ENCODE data around the gene SLC9A3.

SLC9A3 gene

DNA sequence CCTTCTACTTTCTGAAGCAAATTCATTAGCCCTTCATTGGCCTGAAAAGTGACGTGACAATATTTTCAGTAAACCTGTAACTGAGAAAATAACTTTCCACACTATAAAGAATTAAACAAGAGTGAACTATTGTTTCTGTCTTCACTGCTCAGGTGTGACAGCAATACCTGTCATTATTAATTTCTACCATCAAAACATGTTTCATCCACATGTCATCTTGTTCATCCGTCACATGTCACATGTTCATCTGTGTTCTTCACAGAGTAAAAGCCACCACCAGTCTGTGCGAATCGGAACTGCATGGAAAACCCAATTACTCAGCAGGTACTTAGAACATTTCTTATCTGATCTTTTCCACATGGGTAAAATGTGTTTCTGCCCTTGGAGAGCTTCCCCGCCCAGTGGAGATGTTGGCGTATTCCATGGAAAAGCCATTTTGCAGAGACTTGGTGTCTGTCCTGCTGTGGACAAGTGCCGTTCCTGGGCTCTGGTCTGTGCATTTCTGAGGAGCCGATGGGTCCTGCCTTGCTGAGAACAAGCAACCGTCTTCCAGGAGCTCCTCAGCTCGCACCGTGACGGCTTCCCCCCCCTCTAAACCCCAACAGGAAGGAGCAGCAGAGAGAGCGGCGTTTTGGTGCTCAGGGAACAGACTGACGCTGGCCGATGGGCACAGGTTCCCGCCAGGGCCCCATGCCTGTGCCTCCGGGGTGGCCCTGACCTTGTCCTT, 91.9 kb downstream of the SLC9A3 start:
- no peak overlapping the region for H3K4me3 ChIP-seq (ENCODE audit: low read depth in 1 of 2, low read length in 2 of 2)
- DNase-seq = no peak
- H4K20me1 ChIP-seq (ENCODE audit: insufficient read depth, low read length) = no peaks in the 10 kb centered on the region
- H3K9me3 ChIP-seq (ENCODE audit: insufficient read depth, low read length, severe bottlenecking) = no peaks in the 10 kb centered on the region
- no peak overlapping the region for H3K9ac ChIP-seq (ENCODE audit: low read depth, low read length)
- no peaks in the 10 kb centered on the region for H3K27me3 ChIP-seq (ENCODE audit: insufficient read depth, low read length, poor library complexity)
- no peak for ATAC-seq (ENCODE audit: insufficient read depth, low read depth)
- no peak overlapping the region for H2AFZ ChIP-seq (ENCODE audit: low read depth, low read length)
- H3K4me1 ChIP-seq (ENCODE audit: insufficient read depth, low read length) = no peaks in the 10 kb centered on the region
- no peaks in the 10 kb centered on the region for H3K79me2 ChIP-seq (ENCODE audit: insufficient read depth, low read length)
- H3K27ac ChIP-seq (ENCODE audit: low read length) = no peak overlapping the region
- no peaks in the 10 kb centered on the region for H3K36me3 ChIP-seq (ENCODE audit: insufficient read depth, low read length)
- no peak for TF ChIP-seq EZH2 (IDR thresholded peaks at IDR 0.05; ENCODE audit: borderline replicate concordance, low read depth, low read length, severe bottlenecking)
- TF ChIP-seq, protein P1, sequence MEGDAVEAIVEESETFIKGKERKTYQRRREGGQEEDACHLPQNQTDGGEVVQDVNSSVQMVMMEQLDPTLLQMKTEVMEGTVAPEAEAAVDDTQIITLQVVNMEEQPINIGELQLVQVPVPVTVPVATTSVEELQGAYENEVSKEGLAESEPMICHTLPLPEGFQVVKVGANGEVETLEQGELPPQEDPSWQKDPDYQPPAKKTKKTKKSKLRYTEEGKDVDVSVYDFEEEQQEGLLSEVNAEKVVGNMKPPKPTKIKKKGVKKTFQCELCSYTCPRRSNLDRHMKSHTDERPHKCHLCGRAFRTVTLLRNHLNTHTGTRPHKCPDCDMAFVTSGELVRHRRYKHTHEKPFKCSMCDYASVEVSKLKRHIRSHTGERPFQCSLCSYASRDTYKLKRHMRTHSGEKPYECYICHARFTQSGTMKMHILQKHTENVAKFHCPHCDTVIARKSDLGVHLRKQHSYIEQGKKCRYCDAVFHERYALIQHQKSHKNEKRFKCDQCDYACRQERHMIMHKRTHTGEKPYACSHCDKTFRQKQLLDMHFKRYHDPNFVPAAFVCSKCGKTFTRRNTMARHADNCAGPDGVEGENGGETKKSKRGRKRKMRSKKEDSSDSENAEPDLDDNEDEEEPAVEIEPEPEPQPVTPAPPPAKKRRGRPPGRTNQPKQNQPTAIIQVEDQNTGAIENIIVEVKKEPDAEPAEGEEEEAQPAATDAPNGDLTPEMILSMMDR (IDR thresholded peaks at IDR 0.05; ENCODE audit: borderline replicate concordance, extremely low read depth, low read length, poor library complexity, severe bottlenecking) = no peak
- H3K4me2 ChIP-seq (ENCODE audit: insufficient read depth, low read length) = no peak overlapping the region

DNA sequence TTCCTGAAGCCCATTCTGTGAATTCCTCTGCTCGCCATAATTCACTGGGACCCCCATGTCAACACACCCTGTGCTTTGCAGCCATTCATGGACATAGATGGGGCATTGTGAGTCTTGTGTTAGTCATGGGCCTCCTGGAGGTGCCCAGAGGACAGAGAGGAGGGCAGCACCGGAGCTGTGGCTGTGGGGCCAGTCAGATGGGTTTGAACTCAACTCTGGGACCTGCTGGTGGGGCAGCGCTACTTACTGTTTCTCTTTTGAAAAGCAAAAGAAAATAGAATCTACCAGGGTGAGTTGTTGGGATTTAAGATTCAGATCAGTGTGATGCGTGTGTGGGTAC, 92.6 kb downstream of the SLC9A3 start:
- Histone ChIP-seq H3K79me2 (ENCODE audit: insufficient read depth, low read length) (no peaks in the 10 kb centered on the region), H3K27ac (ENCODE audit: low read length) (no peak overlapping the region), H3K27me3 (ENCODE audit: insufficient read depth, low read length, poor library complexity) (no peaks in the 10 kb centered on the region), H2AFZ (ENCODE audit: low read depth, low read length) (no peak overlapping the region), H4K20me1 (ENCODE audit: insufficient read depth, low read length) (no peaks in the 10 kb centered on the region), H3K36me3 (ENCODE audit: insufficient read depth, low read length) (no peaks in the 10 kb centered on the region), H3K4me2 (ENCODE audit: insufficient read depth, low read length) (no peak overlapping the region), H3K9me3 (ENCODE audit: insufficient read depth, low read length, severe bottlenecking) (no peaks in the 10 kb centered on the region), H3K9ac (ENCODE audit: low read depth, low read length) (no peak overlapping the region), H3K4me3 (ENCODE audit: low read depth in 1 of 2, low read length in 2 of 2) (no peak overlapping the region), H3K4me1 (ENCODE audit: insufficient read depth, low read length) (no peaks in the 10 kb centered on the region)
- no peak for ATAC-seq (ENCODE audit: insufficient read depth, low read depth)
- TF ChIP-seq, protein P1 (IDR thresholded peaks at IDR 0.05; ENCODE audit: borderline replicate concordance, extremely low read depth, low read length, poor library complexity, severe bottlenecking) = no peak
- no peak for TF ChIP-seq EZH2 (IDR thresholded peaks at IDR 0.05; ENCODE audit: borderline replicate concordance, low read depth, low read length, severe bottlenecking)
- DNase-seq = no peak

DNA sequence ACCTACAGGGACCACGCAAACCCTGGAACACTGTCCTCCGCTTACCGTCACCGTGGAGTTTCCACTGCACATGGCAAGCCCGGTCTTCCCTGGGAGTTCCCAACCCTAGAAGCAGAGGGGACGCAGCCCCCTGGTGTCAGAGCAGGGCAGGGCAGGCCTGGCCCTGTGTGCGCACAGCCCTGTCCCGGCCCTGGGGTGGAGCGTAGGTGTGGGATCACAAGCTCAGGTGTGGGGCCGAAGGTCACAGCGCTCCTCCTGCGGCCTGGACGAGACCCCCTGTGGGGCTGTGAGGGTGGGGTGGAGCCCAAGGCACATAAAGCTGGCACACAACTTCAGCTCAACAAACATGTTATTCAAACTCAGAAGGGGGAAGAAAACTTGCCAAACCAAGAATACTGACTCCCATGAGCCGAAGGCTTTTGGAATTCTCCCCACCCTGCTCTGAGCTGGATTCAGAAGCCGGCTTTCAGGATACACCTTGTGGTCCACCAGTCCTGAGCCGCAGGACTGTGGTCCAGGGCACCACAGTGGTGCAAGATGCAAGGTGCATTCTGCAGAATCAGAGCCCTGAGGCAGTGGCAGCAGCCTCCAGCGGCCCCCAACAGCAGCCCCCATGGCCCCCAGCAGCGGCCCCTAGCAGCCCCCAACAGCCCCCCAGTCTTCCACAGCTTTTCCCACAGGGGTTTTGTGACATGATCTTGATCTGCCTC, 93.1 kb downstream of the SLC9A3 start:
- TF ChIP-seq, protein P1 (IDR thresholded peaks at IDR 0.05; ENCODE audit: borderline replicate concordance, extremely low read depth, low read length, poor library complexity, severe bottlenecking) = peak; percentile 91
- TF ChIP-seq EZH2 (IDR thresholded peaks at IDR 0.05; ENCODE audit: borderline replicate concordance, low read depth, low read length, severe bottlenecking) = no peak
- H3K79me2 ChIP-seq (ENCODE audit: insufficient read depth, low read length) = no peaks in the 10 kb centered on the region
- H3K9ac ChIP-seq (ENCODE audit: low read depth, low read length) = no peak overlapping the region
- H3K4me3 ChIP-seq (ENCODE audit: low read depth in 1 of 2, low read length in 2 of 2) = no peak overlapping the region
- no peaks in the 10 kb centered on the region for H4K20me1 ChIP-seq (ENCODE audit: insufficient read depth, low read length)
- ATAC-seq (ENCODE audit: insufficient read depth, low read depth) (peak; percentile 96), DNase-seq (peak; percentile 64)
- H3K27ac ChIP-seq (ENCODE audit: low read length) = no peak overlapping the region
- no peak overlapping the region for H3K4me2 ChIP-seq (ENCODE audit: insufficient read depth, low read length)
- no peaks in the 10 kb centered on the region for H3K27me3 ChIP-seq (ENCODE audit: insufficient read depth, low read length, poor library complexity)
- no peaks in the 10 kb centered on the region for H3K4me1 ChIP-seq (ENCODE audit: insufficient read depth, low read length)
- H3K36me3 ChIP-seq (ENCODE audit: insufficient read depth, low read length) = no peaks in the 10 kb centered on the region
- no peak overlapping the region for H2AFZ ChIP-seq (ENCODE audit: low read depth, low read length)
- no peaks in the 10 kb centered on the region for H3K9me3 ChIP-seq (ENCODE audit: insufficient read depth, low read length, severe bottlenecking)

Measured in DND-41 (cell line).